Natural killer cell treated with Interleukin-12 subunit alpha and Interleukin-12 subunit beta and Interleukin-15 and Interleukin-18, amount 100 ng/mL, for 72 hours (primary cell): ENCODE results near the gene OR13D1. TPM values are rescaled to one million over a fixed set of nuclear protein-coding genes. Genes with fewer than 3 reads are reported as not detected.

Experiments
- total RNA-seq, 2 donors: library from RNA; stranded (reverse); gene quantifications; one replicate each; pipeline ENCODE4 v1.2.3, GENCODE V29; 2022

OR13D1 gene
- total RNA-seq, 2 donors from 2014 or later = not detected

Other genes starting within 250 kb of the OR13D1 start
- gene OR13F1, start 190.3 kb upstream of the OR13D1 start, total RNA-seq = not detected
- gene OR13C4, start 167.3 kb upstream of the OR13D1 start, total RNA-seq = not detected
- not detected for gene OR13C3, start 157.7 kb upstream of the OR13D1 start, total RNA-seq
- gene OR13C8, start 125.3 kb upstream of the OR13D1 start, total RNA-seq = not detected
- not detected for gene OR13C5, start 95.1 kb upstream of the OR13D1 start, total RNA-seq
- gene OR13C2, start 88.9 kb upstream of the OR13D1 start, total RNA-seq = not detected
- not detected for gene OR13C9, start 76.3 kb upstream of the OR13D1 start, total RNA-seq
- 1 to 10 TPM; 5.6 to 7.7 TPM for gene NIPSNAP3A, start 53.2 kb downstream of the OR13D1 start, total RNA-seq
- gene NIPSNAP3B, start 69.6 kb downstream of the OR13D1 start, total RNA-seq = not detected
- 1 to 10 TPM; 4.9 to 5.0 TPM for gene ABCA1, start 233.6 kb downstream of the OR13D1 start, total RNA-seq